Fibroblast of pulmonary artery (primary cell): Measurements from ENCODE around the gene OR5AC2.

Experiments
- DNase-seq: peaks from one replicate; pipeline ENCODE4 v3.0.0-alpha.2; 2010; ENCODE audit warnings: low read depth
- H3K4me3 ChIP-seq: replicated peaks from 2 replicates; pipeline ENCODE4 v1.5.1; 2011; ENCODE audit warnings: low read depth, mild to moderate bottlenecking, control low read depth, low read length, moderate library complexity
- CTCF ChIP-seq: IDR thresholded peaks from 2 replicates; pipeline ENCODE4 v1.5.1; 2011; ENCODE audit warnings: mild to moderate bottlenecking, control low read depth, low read length, inconsistent platforms; ENCODE audit errors: missing control alignments

Gene OR5AC2

GRCh38 chr3:98099848-98100247 is 12.9 kb downstream of the OR5AC2 start:
- DNase-seq: no peak
- H3K4me3 ChIP-seq: no peak overlapping the region
- TF ChIP-seq CTCF: no peak

GRCh38 chr3:98108162-98108561 is 21.2 kb downstream of the OR5AC2 start:
- TF ChIP-seq CTCF: no peak
- H3K4me3 ChIP-seq: no peak overlapping the region
- no peak for DNase-seq

- no peak for TF ChIP-seq CTCF
- DNase-seq: no peak
- no peak overlapping the region for H3K4me3 ChIP-seq
These were observed 23.0 kb downstream of the OR5AC2 start for GRCh38 chr3:98109807-98110549.

GRCh38 chr3:98110550-98110908 is 23.6 kb downstream of the OR5AC2 start:
- no peak for DNase-seq
- TF ChIP-seq CTCF: no peak
- H3K4me3 ChIP-seq: no peak overlapping the region

- no peak overlapping the region for H3K4me3 ChIP-seq
- DNase-seq: no peak
- no peak for TF ChIP-seq CTCF
These were observed 27.3 kb downstream of the OR5AC2 start for GRCh38 chr3:98114264-98114663.

- H3K4me3 ChIP-seq: no peak overlapping the region
- TF ChIP-seq CTCF: no peak
- no peak for DNase-seq
These were observed 28.7 kb downstream of the OR5AC2 start for GRCh38 chr3:98115717-98116116.

- no peak within 1 kb of the TSS for H3K4me3 ChIP-seq
- no peak for TF ChIP-seq CTCF
- DNase-seq: no peak
These were observed 43.4 kb downstream of the OR5AC2 start, which contains the start of gene OR5H1 for GRCh38 chr3:98130421-98130820. OR5H1 (plus strand) TSS chr3:98130721; CDS start chr3:98132698, 1,977 bp downstream.
